Hindlimb muscle (tissue), 1 donor: ENCODE measurements around the gene USP2. TPM values are rescaled to one million over a fixed set of nuclear protein-coding genes. Genes with fewer than 3 reads are reported as not detected.

Experiments used
- DNase-seq: peaks from one replicate; pipeline ENCODE4 v3.0.0-alpha.2; 2013
- polyA plus RNA-seq: library from polyadenylated mRNA; unstranded; fragments of 120-200 nt; gene quantifications from one replicate; pipeline ENCODE4 v1.2.1, GENCODE V29; 2013; ENCODE audit not compliant: insufficient read length

The USP2 gene
- polyA plus RNA-seq, 1 donor, result 60.0 TPM

DNA sequence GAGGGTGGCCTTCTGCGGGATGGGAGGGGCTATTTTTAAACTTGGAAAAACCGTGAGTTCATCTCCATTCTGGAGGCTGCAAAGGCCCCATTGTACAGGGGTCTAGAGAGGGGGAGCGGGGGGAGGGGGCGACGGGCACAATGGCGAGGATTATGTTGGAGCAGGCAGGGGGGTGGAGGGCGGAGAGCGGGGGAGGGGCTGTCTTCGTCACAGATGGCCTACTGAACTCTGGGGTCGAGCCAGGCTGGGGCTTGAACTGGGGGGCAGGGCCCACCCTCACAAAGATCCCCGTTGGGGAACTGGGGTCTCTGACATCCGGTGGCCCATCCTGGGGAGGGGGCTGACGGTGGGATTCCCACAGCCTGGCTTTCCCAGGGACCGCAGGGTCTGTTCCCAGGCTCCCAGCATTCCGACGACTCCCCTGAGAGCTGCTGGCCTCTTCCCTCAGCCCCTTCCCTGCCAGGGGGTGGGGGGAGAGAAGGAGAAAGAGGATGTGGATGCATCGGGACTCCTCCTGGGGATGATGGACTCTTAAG is 61.2 kb downstream of the USP2 start:
- no peak for DNase-seq

GRCh38 chr11:119319700-119320239 is 61.7 kb downstream of the USP2 start:
- DNase-seq, result no peak

GRCh38 chr11:119319136-119319699 is 62.3 kb downstream of the USP2 start:
- no peak for DNase-seq

DNA sequence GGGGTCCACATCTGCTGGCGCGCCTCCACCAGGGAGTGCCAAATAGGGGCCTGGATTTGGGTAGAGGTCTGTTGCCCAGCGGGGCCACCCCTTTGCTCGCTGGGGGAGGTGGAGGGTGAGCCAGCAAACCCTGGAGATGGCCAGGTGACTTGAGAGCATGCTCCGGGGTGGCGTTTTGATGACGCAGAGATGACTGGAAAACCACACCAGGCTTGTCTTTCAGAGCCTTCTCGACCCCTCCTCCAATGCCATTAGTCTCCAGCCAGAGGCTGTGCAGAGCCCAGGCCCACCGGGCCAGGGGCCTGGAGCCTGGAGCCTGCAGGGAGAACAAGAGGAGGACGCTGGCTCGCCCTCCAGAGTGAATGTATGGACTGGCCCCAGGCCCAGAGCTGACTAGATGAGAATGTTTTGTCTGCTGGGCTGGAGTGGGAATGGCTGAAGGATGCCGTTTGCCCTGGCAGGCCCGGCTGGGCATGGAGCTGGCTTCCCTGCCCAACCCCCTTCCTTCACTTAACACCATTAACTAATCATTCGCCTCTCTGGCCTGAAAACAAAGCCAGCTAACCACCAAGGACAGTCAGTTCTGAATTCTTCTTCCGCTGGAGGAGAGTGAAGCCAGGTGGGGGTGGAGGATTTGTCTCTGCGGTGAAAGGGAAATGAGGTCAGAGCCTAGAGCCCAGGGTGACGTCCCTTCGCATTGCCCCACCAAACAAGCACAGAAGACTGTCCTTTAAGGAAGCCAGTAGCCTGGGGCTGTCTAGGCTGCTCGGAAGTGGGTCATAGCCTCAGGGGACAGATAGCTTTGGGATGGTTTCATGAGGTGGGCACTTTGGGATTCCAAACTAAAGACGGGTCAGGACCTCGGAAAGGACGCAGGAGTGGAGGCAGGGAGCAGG is 63.0 kb downstream of the USP2 start:
- DNase-seq, result no peak

- DNase-seq, result no peak
Measured at GRCh38 chr11:119317592-119318239, 63.8 kb downstream of the USP2 start.

GRCh38 chr11:119316729-119317591 is 64.5 kb downstream of the USP2 start, which contains the start of gene MCAM:
TSS of gene MCAM (minus strand) at chr11:119317130. CDS start at chr11:119317101, 29 bp downstream.
- no peak for DNase-seq

DNA sequence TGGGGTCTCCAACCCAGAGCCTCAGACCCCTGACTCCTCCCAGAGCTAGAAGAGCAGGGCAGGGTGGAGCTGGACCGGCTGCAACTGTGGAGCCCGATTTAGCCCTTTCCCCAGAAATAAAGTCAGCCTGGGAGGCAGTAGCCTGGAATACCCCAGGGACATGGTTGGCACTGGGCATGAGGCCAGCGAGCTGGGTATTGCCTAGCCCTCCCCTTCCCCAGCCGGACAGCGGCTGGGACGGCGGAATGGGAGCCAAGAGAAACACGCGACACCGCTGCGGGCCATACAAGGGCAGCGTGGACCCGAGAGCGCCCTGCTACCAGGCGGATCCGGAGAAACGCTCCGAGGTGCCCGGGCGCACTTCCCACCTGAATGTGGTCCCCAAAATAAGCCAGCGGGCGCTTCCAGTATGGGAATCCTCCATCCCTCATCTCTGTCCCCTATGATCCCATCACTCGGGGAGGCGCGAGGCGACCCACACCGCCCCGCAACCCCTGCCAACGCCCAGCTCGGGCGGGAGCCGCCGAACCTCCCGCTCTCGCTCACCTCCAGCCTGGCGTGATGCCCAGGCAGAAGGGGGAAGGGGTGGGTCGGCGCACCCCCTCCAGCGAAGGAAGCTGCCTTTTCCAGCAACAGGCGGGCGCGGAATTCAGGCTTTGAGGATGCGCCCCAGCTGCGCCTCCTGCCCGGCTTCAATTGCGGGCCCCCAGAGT is 65.3 kb downstream of the USP2 start:
- DNase-seq, result peak; percentile 50

DNA sequence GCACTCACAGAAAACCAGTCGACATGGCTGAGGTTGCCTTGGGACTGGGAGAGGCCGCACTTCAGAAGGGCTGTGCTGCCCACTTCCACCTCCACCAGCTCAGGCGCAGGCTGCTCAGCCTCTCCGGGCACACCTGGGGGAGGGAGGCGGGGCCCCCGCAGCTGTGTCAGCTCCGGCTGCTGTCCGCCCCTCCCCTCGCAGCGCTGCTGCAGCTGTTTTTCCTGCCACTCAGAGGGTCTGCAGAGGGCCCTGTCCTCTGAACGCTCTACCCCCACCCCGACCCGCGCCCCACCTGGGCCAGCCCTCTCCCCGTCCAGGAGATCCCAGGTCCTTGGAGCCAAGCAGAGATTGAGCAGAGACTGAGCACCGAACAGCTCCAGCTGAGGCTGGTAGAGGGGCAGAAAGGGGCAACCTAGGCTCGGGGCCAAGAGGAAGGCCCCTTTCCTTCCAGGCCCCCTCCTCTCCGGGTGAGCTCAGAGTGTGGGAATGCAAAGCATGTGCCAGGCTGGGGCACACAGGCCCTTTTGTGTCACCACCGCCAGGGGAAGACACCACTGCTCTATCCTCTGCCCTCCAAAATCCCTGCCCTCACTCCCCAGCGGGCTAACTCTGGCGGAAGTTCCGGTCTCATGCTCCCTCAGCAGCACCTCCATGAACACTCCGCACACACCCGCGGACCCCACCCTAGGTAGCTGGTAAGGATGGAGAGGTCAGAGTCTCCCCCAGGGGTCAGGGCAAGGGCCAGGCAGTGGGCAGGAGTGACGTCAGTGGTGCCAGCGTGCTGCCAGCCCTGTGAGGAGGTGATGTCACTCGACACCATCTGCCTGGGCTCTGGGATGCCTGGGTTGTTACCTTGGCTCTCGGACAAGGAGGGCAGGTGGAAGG is 66.1 kb downstream of the USP2 start:
- DNase-seq, result no peak

DNA sequence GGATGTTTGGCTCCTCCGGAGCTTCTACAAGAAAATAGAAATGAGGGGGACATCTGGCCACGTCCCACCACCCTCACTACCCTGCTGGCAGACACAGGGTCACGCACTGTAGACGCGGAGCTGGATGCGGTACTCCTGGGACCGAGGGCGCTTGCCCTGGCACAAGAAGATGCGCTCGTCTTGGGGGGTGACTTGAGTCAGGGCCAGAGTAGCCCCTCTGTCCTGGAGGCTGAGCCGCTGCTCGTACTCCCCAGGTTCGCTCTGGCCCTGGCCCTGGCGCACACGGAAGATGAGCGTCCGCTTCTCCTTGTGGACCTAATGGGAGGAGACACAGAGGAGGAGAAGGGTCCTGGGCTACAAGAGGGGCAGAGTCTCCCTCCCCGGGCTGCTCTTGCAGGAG is 66.8 kb downstream of the USP2 start:
- DNase-seq, result no peak

DNA sequence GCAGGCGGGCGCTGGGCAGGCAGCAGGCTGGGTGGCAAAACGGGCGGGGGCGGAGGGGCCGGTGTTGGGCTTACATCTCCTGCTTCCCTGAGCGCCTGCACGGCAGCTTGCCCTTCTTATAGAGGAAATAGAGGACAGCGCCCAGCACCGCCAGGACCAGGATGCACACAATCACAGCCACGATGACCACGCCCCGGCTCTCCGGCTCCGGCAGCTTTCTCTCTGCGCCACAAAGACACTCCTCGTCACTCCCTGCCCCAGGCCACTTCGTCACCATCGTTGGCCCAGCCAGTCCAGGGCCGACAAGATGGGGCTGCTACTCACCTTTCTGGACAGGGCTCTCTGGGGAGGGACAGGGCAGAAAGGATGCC is 70.8 kb downstream of the USP2 start:
- DNase-seq, result no peak

- no peak for DNase-seq
Measured at GRCh38 chr11:119309953-119310681, 71.4 kb downstream of the USP2 start.

GRCh38 chr11:119309411-119309810 is 72.1 kb downstream of the USP2 start:
- DNase-seq, result no peak

- no peak for DNase-seq
Measured at GRCh38 chr11:119307974-119308373, 73.5 kb downstream of the USP2 start.

DNA sequence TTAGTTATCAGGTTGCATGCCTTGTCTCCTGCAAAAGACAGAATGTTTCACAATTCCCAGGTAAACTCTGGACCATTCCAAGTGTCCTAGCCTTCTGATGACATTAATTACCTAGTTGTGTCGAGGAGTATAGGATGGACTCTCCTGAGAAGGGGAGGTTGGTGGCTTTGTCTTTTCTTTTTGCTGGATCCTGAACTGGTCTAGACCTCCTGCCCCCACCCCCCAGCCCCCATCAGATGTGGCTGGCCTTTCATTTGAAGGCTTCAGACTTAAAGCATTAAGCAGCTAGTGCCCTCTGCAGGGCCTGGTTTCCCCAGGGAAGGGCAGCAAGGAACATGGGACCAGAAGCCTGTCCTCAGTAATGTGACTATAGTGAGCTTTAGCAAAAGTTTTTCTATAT is 74.3 kb downstream of the USP2 start:
- no peak for DNase-seq

DNA sequence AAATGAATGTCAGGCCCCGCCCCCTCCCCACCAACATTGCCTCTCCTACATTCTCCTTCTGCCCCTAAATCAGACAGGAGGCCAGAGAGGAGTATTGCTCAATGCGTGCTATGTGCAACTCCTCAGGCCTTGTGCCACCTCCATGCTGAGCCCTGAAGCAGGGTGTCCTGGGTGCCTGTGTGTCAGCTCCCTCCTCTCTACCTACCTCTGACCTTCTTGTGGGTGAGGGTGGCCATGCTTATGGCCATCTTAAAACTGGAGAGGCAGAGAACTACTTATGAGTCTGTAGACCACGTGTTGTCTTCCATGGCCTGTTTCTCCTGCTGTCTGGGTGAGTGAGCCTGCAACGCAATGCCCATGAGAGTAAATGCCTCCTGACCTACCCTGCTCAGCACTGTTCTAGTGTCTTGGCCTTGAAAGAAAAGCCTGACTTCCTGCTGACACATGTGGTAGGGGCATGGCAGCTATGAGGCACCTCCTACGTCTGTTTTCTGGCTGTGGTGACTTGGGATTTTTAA is 75.1 kb downstream of the USP2 start:
- DNase-seq, result no peak

GRCh38 chr11:119305556-119306372 is 75.7 kb downstream of the USP2 start:
- DNase-seq, result no peak
